Sigmoid colon (tissue), 7 donors: ENCODE data around the gene PLSCR2. TPM values are rescaled to one million over a fixed set of nuclear protein-coding genes. Genes with fewer than 3 reads are reported as not detected.

ENCODE experiments used
- DNase-seq: peaks from one replicate; pipeline ENCODE4 v3.0.0-alpha.2; 2019
- H3K27ac ChIP-seq, 4 donors: fragments of 200-600 bp; sonication (generic); one replicate each; pipeline ENCODE4 v1.5.1; 2016 to 2019; ENCODE audit warnings: mild to moderate bottlenecking in 1 of 4
- H3K27me3 ChIP-seq, 3 donors: fragments of 200-600 bp; sonication (generic); one replicate each; pipeline ENCODE4 v1.5.1; 2019; ENCODE audit warnings: mild to moderate bottlenecking in 1 of 3
- H3K36me3 ChIP-seq, 4 donors: fragments of 200-600 bp; sonication (generic); one replicate each; pipeline ENCODE4 v1.5.1; 2016 to 2019
- H3K4me1 ChIP-seq, 4 donors: fragments of 200-600 bp; sonication (generic); one replicate each; pipeline ENCODE4 v1.5.1; 2017 to 2019
- H3K4me3 ChIP-seq, 4 donors: fragments of 200-600 bp; sonication (generic); one replicate each; pipeline ENCODE4 v1.5.1; 2017 to 2019; ENCODE audit warnings: mild to moderate bottlenecking in 2 of 4, moderate library complexity in 1 of 4
- H3K9me3 ChIP-seq, 4 donors: fragments of 200-600 bp in 3 of 4; sonication (generic) in 3 of 4; one replicate each; pipeline versions ENCODE4 v1.5.1 to v1.6.1; 2013 to 2019
- EP300 ChIP-seq, 4 donors: sonication (generic); formaldehyde crosslinking; IDR thresholded peaks; one replicate each; pipeline ENCODE4 v1.6.1; 2017; ENCODE audit warnings: antibody characterized with exemption in 4 of 4
- POLR2A ChIP-seq, 2 donors: fragments of 450-650 bp; IDR thresholded peaks; one replicate each; pipeline ENCODE4 v1.6.1; 2016; ENCODE audit warnings: antibody characterized with exemption in 2 of 2, mild to moderate bottlenecking in 2 of 2, moderate library complexity in 2 of 2
- POLR2AphosphoS5 ChIP-seq, 4 donors: sonication (generic); formaldehyde crosslinking; IDR thresholded peaks; one replicate each; pipeline ENCODE4 v1.6.1; 2017; ENCODE audit warnings: antibody characterized with exemption in 4 of 4
- WGBS, 2 donors: extraction: QIAGEN DNeasy Blood & Tissue Kit; methylation state at CpG; one replicate each; pipeline ENCODE4 v1.1.7; 2013; 5-methylcytosine and 5-hydroxymethylcytosine counted together
- intact Hi-C: fragments of 100-400 bp; cut with DNase I; formaldehyde crosslinking; loops from one replicate; pipeline ENCODE4 v1.15.1; 2023
- polyA plus RNA-seq, 3 donors: library from polyadenylated mRNA; stranded (reverse); fragments of 200-250 nt; gene quantifications; one replicate each; pipeline ENCODE4 v1.2.3, GENCODE V29; 2013
- total RNA-seq, 4 donors: library from RNA; depleted of rRNA; stranded (reverse); fragments of >200 nt; gene quantifications; one replicate each; pipeline ENCODE4 v1.1.0, GENCODE V29; 2016
- TF ChIP-seq, protein P1 (sequence below), 4 experiments: fragments of 450-650 bp in 3 of 4; fragments of 200-600 bp in 1 of 4; IDR thresholded peaks; one replicate each; pipeline ENCODE4 v1.5.1; 2016 to 2019; ENCODE audit warnings: antibody characterized with exemption in 4 of 4, mild to moderate bottlenecking in 3 of 4, moderate library complexity in 2 of 4
- donor health status: healthy with polysubstance abuse.
- donor health status: Bipolar disorder and iron deficiency.
- donor health status: healthy.

The PLSCR2 gene
- total and polyA plus RNA-seq, 7 donors = 0.45 TPM; not detected in 6

DNA sequence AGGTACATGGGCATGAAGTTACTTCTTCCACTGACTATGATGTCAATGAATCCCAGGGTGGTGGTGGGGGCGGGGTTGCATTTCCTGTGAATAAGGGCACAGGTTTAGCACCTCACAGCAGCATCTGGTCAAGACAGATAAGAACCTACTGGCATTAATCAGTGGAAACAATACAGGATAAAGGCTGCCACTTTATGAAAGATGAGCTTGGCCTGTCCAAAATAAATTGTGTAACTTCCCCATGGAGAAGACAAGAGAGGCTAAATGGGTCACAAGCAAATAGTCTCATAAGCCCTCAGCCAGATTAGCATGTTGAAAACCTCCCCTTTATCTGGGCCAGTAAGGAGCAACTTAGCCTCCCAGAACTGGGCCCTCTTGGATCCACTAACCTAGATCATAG lies 27.4 kb upstream of the PLSCR2 start:
- no peaks in the 10 kb centered on the region for H3K9me3 ChIP-seq
- WGBS, 2 donors = 2 to 55% methylated on average over 1 of the region's 1 CpG
- intact Hi-C loops = no loop called here
- H3K4me3 ChIP-seq = no peak overlapping the region
- no peaks in the 10 kb centered on the region for H3K27me3 ChIP-seq
- no peaks in the 10 kb centered on the region for H3K36me3 ChIP-seq
- no peak for DNase-seq
- no peak for TF ChIP-seq EP300 (IDR thresholded peaks at IDR 0.05)
- TF ChIP-seq POLR2A (IDR thresholded peaks at IDR 0.05) = no peak
- TF ChIP-seq, protein P1, sequence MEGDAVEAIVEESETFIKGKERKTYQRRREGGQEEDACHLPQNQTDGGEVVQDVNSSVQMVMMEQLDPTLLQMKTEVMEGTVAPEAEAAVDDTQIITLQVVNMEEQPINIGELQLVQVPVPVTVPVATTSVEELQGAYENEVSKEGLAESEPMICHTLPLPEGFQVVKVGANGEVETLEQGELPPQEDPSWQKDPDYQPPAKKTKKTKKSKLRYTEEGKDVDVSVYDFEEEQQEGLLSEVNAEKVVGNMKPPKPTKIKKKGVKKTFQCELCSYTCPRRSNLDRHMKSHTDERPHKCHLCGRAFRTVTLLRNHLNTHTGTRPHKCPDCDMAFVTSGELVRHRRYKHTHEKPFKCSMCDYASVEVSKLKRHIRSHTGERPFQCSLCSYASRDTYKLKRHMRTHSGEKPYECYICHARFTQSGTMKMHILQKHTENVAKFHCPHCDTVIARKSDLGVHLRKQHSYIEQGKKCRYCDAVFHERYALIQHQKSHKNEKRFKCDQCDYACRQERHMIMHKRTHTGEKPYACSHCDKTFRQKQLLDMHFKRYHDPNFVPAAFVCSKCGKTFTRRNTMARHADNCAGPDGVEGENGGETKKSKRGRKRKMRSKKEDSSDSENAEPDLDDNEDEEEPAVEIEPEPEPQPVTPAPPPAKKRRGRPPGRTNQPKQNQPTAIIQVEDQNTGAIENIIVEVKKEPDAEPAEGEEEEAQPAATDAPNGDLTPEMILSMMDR (IDR thresholded peaks at IDR 0.05) = no peak
- TF ChIP-seq POLR2AphosphoS5 (IDR thresholded peaks at IDR 0.05) = no peak
- no peak overlapping the region for H3K27ac ChIP-seq
- no peaks in the 10 kb centered on the region for H3K4me1 ChIP-seq

- Histone ChIP-seq H3K36me3 (no peaks in the 10 kb centered on the region), H3K9me3 (no peaks in the 10 kb centered on the region), H3K27me3 (no peaks in the 10 kb centered on the region), H3K4me1 (no peaks in the 10 kb centered on the region), H3K27ac (no peak overlapping the region), H3K4me3 (no peak overlapping the region)
- WGBS, 2 donors = 0 to 41% methylated on average over 1 of the region's 1 CpG
- TF ChIP-seq POLR2AphosphoS5 (IDR thresholded peaks at IDR 0.05) = no peak
- no peak for DNase-seq
- intact Hi-C loops = no loop called here
These were observed 26.9 kb upstream of the PLSCR2 start for GRCh38 chr3:146496251-146496650.

- TF ChIP-seq POLR2AphosphoS5 (IDR thresholded peaks at IDR 0.05) (no peak), POLR2A (IDR thresholded peaks at IDR 0.05) (no peak), EP300 (IDR thresholded peaks at IDR 0.05) (no peak)
- TF ChIP-seq, protein P1 (IDR thresholded peaks at IDR 0.05) = no peak
- no peaks in the 10 kb centered on the region for H3K36me3 ChIP-seq
- no peak overlapping the region for H3K4me3 ChIP-seq
- H3K27me3 ChIP-seq = no peaks in the 10 kb centered on the region
- intact Hi-C loops = no loop called here
- no peak for DNase-seq
- H3K27ac ChIP-seq = no peak overlapping the region
- peaks cover 0 to 3% (median 0%) of the 10 kb centered on the region in 4 donors for H3K9me3 ChIP-seq
- no peaks in the 10 kb centered on the region for H3K4me1 ChIP-seq
- 92 to 93% methylated on average over 2 of the region's 2 CpGs for WGBS, 2 donors
These were observed 24.4 kb upstream of the PLSCR2 start for GRCh38 chr3:146493761-146494160.

- Histone ChIP-seq H3K4me1 (no peaks in the 10 kb centered on the region), H3K27ac (no peak overlapping the region), H3K36me3 (no peaks in the 10 kb centered on the region), H3K27me3 (no peaks in the 10 kb centered on the region), H3K9me3 (peaks cover 0 to 3% (median 0%) of the 10 kb centered on the region in 4 donors), H3K4me3 (no peak overlapping the region)
- intact Hi-C loops = no loop called here
- no peak for DNase-seq
- 86 to 90% methylated on average over 2 of the region's 2 CpGs for WGBS, 2 donors
- TF ChIP-seq POLR2A (IDR thresholded peaks at IDR 0.05) (no peak), POLR2AphosphoS5 (IDR thresholded peaks at IDR 0.05) (no peak), EP300 (IDR thresholded peaks at IDR 0.05) (no peak)
- TF ChIP-seq, protein P1 (IDR thresholded peaks at IDR 0.05) = no peak
These were observed 23.9 kb upstream of the PLSCR2 start for GRCh38 chr3:146493221-146493620.

- WGBS, 2 donors = 49 to 70% methylated on average over 2 of the region's 2 CpGs
- TF ChIP-seq POLR2A (IDR thresholded peaks at IDR 0.05) = no peak
- TF ChIP-seq EP300 (IDR thresholded peaks at IDR 0.05) = no peak
- no peak for TF ChIP-seq POLR2AphosphoS5 (IDR thresholded peaks at IDR 0.05)
- TF ChIP-seq, protein P1 (IDR thresholded peaks at IDR 0.05) = no peak
These were observed 21.9 kb upstream of the PLSCR2 start for GRCh38 chr3:146491303-146491702.

More at GRCh38 chr3:146491303-146491702, 21.9 kb upstream of the PLSCR2 start:
- Histone ChIP-seq H3K4me3 (no peak overlapping the region), H3K36me3 (no peaks in the 10 kb centered on the region), H3K9me3 (peaks cover 0 to 3% (median 0%) of the 10 kb centered on the region in 4 donors), H3K27me3 (no peaks in the 10 kb centered on the region), H3K27ac (no peak overlapping the region), H3K4me1 (no peaks in the 10 kb centered on the region)
- DNase-seq = no peak
- intact Hi-C loops = no loop called here
